ENCODE measurements around the gene NAPSA.

DNA sequence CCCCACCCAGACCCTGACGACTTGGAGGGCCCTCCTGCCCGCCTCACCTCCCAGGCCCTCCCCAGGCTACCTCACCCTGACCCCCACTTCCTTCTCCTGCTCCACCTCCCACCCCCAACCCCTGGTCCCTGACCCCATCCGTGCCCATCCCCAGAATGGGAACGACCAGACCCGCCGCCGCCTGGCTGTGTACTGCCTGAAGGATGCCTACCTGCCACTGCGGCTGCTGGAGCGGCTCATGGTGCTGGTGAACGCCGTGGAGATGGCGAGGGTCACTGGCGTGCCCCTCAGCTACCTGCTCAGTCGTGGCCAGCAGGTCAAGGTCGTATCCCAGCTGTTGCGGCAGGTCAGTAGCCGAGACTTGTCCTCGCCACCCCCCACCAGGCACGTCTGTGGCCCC lies 41.4 kb upstream of the NAPSA start:
- TF ChIP-seq EZH2 (IDR thresholded peaks at IDR 0.05; ENCODE audit: low read depth, low read length, severe bottlenecking) = no peak
- TF ChIP-seq EP300 (IDR thresholded peaks at IDR 0.05; ENCODE audit: borderline replicate concordance in 1 of 2, low read depth in 2 of 2, low read length in 2 of 2) = no peak
- TF ChIP-seq, protein P1, sequence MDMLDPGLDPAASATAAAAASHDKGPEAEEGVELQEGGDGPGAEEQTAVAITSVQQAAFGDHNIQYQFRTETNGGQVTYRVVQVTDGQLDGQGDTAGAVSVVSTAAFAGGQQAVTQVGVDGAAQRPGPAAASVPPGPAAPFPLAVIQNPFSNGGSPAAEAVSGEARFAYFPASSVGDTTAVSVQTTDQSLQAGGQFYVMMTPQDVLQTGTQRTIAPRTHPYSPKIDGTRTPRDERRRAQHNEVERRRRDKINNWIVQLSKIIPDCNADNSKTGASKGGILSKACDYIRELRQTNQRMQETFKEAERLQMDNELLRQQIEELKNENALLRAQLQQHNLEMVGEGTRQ (IDR thresholded peaks at IDR 0.05; ENCODE audit: low read length) = no peak
- TF ChIP-seq TBP (IDR thresholded peaks at IDR 0.05; ENCODE audit: low read depth, low read length) = no peak
- no peak for TF ChIP-seq PHF8 (conservative IDR thresholded peaks at IDR 0.05; ENCODE audit: low read depth, low read length)
- TF ChIP-seq RAD21 (IDR thresholded peaks at IDR 0.05 in 1 of 2, conservative IDR thresholded peaks at IDR 0.05 in 1 of 2; ENCODE audit: low read depth in 2 of 2, low read length in 2 of 2) = no peak
- TF ChIP-seq, protein P2, sequence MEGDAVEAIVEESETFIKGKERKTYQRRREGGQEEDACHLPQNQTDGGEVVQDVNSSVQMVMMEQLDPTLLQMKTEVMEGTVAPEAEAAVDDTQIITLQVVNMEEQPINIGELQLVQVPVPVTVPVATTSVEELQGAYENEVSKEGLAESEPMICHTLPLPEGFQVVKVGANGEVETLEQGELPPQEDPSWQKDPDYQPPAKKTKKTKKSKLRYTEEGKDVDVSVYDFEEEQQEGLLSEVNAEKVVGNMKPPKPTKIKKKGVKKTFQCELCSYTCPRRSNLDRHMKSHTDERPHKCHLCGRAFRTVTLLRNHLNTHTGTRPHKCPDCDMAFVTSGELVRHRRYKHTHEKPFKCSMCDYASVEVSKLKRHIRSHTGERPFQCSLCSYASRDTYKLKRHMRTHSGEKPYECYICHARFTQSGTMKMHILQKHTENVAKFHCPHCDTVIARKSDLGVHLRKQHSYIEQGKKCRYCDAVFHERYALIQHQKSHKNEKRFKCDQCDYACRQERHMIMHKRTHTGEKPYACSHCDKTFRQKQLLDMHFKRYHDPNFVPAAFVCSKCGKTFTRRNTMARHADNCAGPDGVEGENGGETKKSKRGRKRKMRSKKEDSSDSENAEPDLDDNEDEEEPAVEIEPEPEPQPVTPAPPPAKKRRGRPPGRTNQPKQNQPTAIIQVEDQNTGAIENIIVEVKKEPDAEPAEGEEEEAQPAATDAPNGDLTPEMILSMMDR (IDR thresholded peaks at IDR 0.05; ENCODE audit: control extremely low read depth in 1 of 3, insufficient read depth in 1 of 3, low read depth in 1 of 3, low read length in 3 of 3) = no peak
- TF ChIP-seq POLR2A (IDR thresholded peaks at IDR 0.05; ENCODE audit: control extremely low read depth in 1 of 2, low read depth in 2 of 2, low read length in 2 of 2) = no peak
- TF ChIP-seq POLR2AphosphoS5 (IDR thresholded peaks at IDR 0.05; ENCODE audit: low read depth, low read length) = no peak

All from H1 (cell line).